PC-9 (cell line): ENCODE data around the gene MAPKAPK5. TPM values are rescaled to one million over a fixed set of nuclear protein-coding genes. Genes with fewer than 3 reads are reported as not detected.

ENCODE experiments used
- BruUV-seq: library from RNA; stranded (reverse); fragments of 400-500 nt; replicated peaks from 2 replicates; lab custom pipeline; 2021; lab: Mats Ljungman, UMichigan
- CTCF ChIA-PET: fragments of 300-600 bp; sonication (Branson Sonifier 250); formaldehyde crosslinking; loops from one replicate; lab custom pipeline; 2022; ENCODE audit warnings: antibody characterized with exemption; lab: Charles Lee
- POLR2A ChIA-PET: fragments of 300-600 bp; sonication (Branson Sonifier 250); formaldehyde crosslinking; loops from one replicate; lab custom pipeline; 2022; ENCODE audit warnings: antibody characterized with exemption; ENCODE audit not compliant: unreplicated experiment; lab: Charles Lee
- DNase-seq, 2 experiments: peaks; one replicate each; pipeline versions ENCODE4 v3.0.0 to v3.0.0-alpha.2; 2015 to 2022; ENCODE audit warnings: mixed read lengths in 1 of 2
- H2AFZ ChIP-seq: fragments of 200-600 bp; sonication (generic); 2 replicates; pipeline ENCODE4 v1.8.1; 2017; ENCODE audit warnings: antibody characterized with exemption
- H3F3A ChIP-seq: fragments of 200-600 bp; sonication (generic); 2 replicates; pipeline ENCODE4 v1.8.1; 2017; ENCODE audit warnings: antibody characterized with exemption, mild to moderate bottlenecking, low read depth; ENCODE audit not compliant: insufficient read depth
- H3K27ac ChIP-seq: fragments of 200-600 bp; sonication (generic); 2 replicates; pipeline ENCODE4 v1.6.1; 2016; ENCODE audit warnings: mixed run types
- H3K27me3 ChIP-seq: fragments of 200-600 bp; sonication (generic); 2 replicates; pipeline ENCODE4 v1.6.1; 2016; ENCODE audit warnings: low read depth, mixed run types; ENCODE audit not compliant: insufficient read depth
- H3K36me3 ChIP-seq: fragments of 200-600 bp; sonication (generic); 2 replicates; pipeline ENCODE4 v1.6.1; 2016; ENCODE audit warnings: low read depth, mixed run types
- H3K4me1 ChIP-seq: fragments of 200-600 bp; sonication (generic); replicated peaks from 2 replicates; pipeline ENCODE4 v1.6.1; 2016; ENCODE audit warnings: mixed run types; ENCODE audit not compliant: insufficient read depth
- H3K4me2 ChIP-seq: fragments of 200-600 bp; sonication (generic); 2 replicates; pipeline ENCODE4 v1.6.1; 2017; ENCODE audit warnings: mixed run types
- H3K4me3 ChIP-seq: fragments of 200-600 bp; sonication (generic); 2 replicates; pipeline ENCODE4 v1.6.1; 2016; ENCODE audit warnings: mixed run types
- H3K79me2 ChIP-seq: fragments of 200-600 bp; sonication (generic); 2 replicates; pipeline ENCODE4 v1.6.1; 2017; ENCODE audit warnings: low read depth, mixed run types
- H3K9me2 ChIP-seq: fragments of 200-600 bp; sonication (generic); 2 replicates; pipeline ENCODE4 v1.8.1; 2017; ENCODE audit warnings: mild to moderate bottlenecking; ENCODE audit not compliant: insufficient read depth
- H3K9me3 ChIP-seq: fragments of 200-600 bp; sonication (generic); 2 replicates; pipeline ENCODE4 v1.8.1; 2016; ENCODE audit warnings: low read depth; ENCODE audit not compliant: insufficient read depth
- H4K20me1 ChIP-seq: fragments of 200-600 bp; sonication (generic); 2 replicates; pipeline ENCODE4 v1.8.1; 2017; ENCODE audit not compliant: insufficient read depth
- CTCF ChIP-seq: fragments of 200-600 bp; sonication (generic); conservative IDR thresholded peaks from 2 replicates; pipeline ENCODE4 v1.6.1; 2017; ENCODE audit warnings: mixed run types, antibody characterized with exemption, mild to moderate bottlenecking, moderate library complexity
- EZH2 ChIP-seq: fragments of 200-600 bp; sonication (generic); IDR thresholded peaks from 2 replicates; pipeline ENCODE4 v1.8.0; 2017; ENCODE audit warnings: antibody characterized with exemption, low read depth
- intact Hi-C: fragments of 100-400 bp; cut with micrococcal nuclease; formaldehyde crosslinking; loops from one replicate; pipeline ENCODE4 v1.10.0; 2022; ENCODE audit not compliant: unreplicated experiment
- total RNA-seq: library from RNA; stranded (reverse); gene quantifications from 2 replicates; pipeline ENCODE4 v1.2.3, GENCODE V29; 2021

Gene MAPKAPK5
- total RNA-seq, 1 experiment from 2014 or later, result 45.0 TPM

- Histone ChIP-seq H3K79me2 (peaks cover 16% of the 10 kb centered on the region), H4K20me1 (peaks cover 20% of the 10 kb centered on the region; the same call in 1 of the 2 replicates), H3K4me2 (no peak overlapping the region), H3K4me1 (no peaks in the 10 kb centered on the region), H3K27ac (no peak overlapping the region), H3K27me3 (no peaks in the 10 kb centered on the region), H3K36me3 (peaks cover 39% of the 10 kb centered on the region), H2AFZ (no peak overlapping the region), H3K4me3 (no peak overlapping the region), H3K9me3 (no peaks in the 10 kb centered on the region), H3F3A (peaks cover 10% of the 10 kb centered on the region; the same call in 1 of the 2 replicates), H3K9me2 (no peaks in the 10 kb centered on the region)
- TF ChIP-seq EZH2 (no peak), CTCF (no peak)
- intact Hi-C loops, result no loop called here
- no peak for DNase-seq
- BruUV-seq, result no TSS peak
- ChIA-PET CTCF (no interaction called here), POLR2A (no interaction called here)
These were observed 25.5 kb downstream of the MAPKAPK5 start for GRCh38 chr12:111867531-111867930.

- peaks cover 10% of the 10 kb centered on the region; the same call in 1 of the 2 replicates for H3F3A ChIP-seq
- H2AFZ ChIP-seq, result no peak overlapping the region
- peaks cover 7% of the 10 kb centered on the region for H3K79me2 ChIP-seq
- no peak overlapping the region for H3K4me2 ChIP-seq
- H3K36me3 ChIP-seq, result peaks cover 39% of the 10 kb centered on the region
- ChIA-PET POLR2A (no interaction called here), CTCF (interaction anchor here (0.6 kb wide), 1 partner anchor 75 kb away, joined by 4 read pairs; no protein-coding TSS in a partner anchor)
- TF ChIP-seq CTCF, result no peak
- no peak for TF ChIP-seq EZH2
- intact Hi-C loops, result no loop called here
- no TSS peak for BruUV-seq
- H3K4me1 ChIP-seq, result no peaks in the 10 kb centered on the region
- no peaks in the 10 kb centered on the region for H3K9me2 ChIP-seq
- H4K20me1 ChIP-seq, result peaks cover 14% of the 10 kb centered on the region; the same call in 1 of the 2 replicates
- H3K27me3 ChIP-seq, result no peaks in the 10 kb centered on the region
- no peaks in the 10 kb centered on the region for H3K9me3 ChIP-seq
- no peak overlapping the region for H3K27ac ChIP-seq
- no peak for DNase-seq
- no peak overlapping the region for H3K4me3 ChIP-seq
These were observed 26.9 kb downstream of the MAPKAPK5 start for GRCh38 chr12:111868676-111869588.

GRCh38 chr12:111869671-111870070 lies 27.6 kb downstream of the MAPKAPK5 start:
- Histone ChIP-seq H3K27ac (no peak overlapping the region), H2AFZ (no peak overlapping the region), H3K4me1 (no peaks in the 10 kb centered on the region), H3K36me3 (peaks cover 39% of the 10 kb centered on the region), H4K20me1 (peaks cover 11% of the 10 kb centered on the region; the same call in 1 of the 2 replicates), H3K4me2 (no peak overlapping the region), H3K27me3 (no peaks in the 10 kb centered on the region), H3K9me3 (no peaks in the 10 kb centered on the region), H3K9me2 (no peaks in the 10 kb centered on the region), H3F3A (peaks cover 10% of the 10 kb centered on the region; the same call in 1 of the 2 replicates), H3K4me3 (no peak overlapping the region), H3K79me2 (peaks cover 2% of the 10 kb centered on the region; the same call in 1 of the 2 replicates)
- intact Hi-C loops, result no loop called here
- ChIA-PET POLR2A (no interaction called here), CTCF (no interaction called here)
- no peak for TF ChIP-seq EZH2
- no peak for TF ChIP-seq CTCF
- BruUV-seq, result no TSS peak
- DNase-seq, result no peak
